Liver (tissue), 9 donors: ENCODE results near the gene TNK2. TPM values are rescaled to one million over a fixed set of nuclear protein-coding genes. Genes with fewer than 3 reads are reported as not detected.

Source experiments
- DNase-seq: peaks from one replicate; pipeline ENCODE4 v3.0.0-alpha.2; 2017; ENCODE audit warnings: low spot score
- H3K27ac ChIP-seq, 2 donors: one replicate each; pipeline ENCODE4 v1.7.0; 2013; ENCODE audit warnings: inconsistent platforms in 2 of 2, low read length in 2 of 2, control low read depth in 1 of 2, low read depth in 1 of 2, mild to moderate bottlenecking in 1 of 2
- H3K27me3 ChIP-seq, 4 donors: one replicate each; pipeline versions ENCODE4 v1.6.1 to v1.7.0; 2013; ENCODE audit warnings: low read length in 3 of 4, inconsistent platforms in 1 of 4, mild to moderate bottlenecking in 1 of 4, moderate library complexity in 1 of 4; ENCODE audit not compliant: control insufficient read depth in 4 of 4, insufficient read depth in 4 of 4
- H3K36me3 ChIP-seq, 4 donors: one replicate each; pipeline versions ENCODE4 v1.6.1 to v1.7.0; 2013; ENCODE audit warnings: low read length in 3 of 4, mild to moderate bottlenecking in 3 of 4, low read depth in 1 of 4, moderate library complexity in 1 of 4; ENCODE audit not compliant: control insufficient read depth in 4 of 4, insufficient read depth in 3 of 4
- H3K4me1 ChIP-seq, 4 donors: one replicate each; pipeline versions ENCODE4 v1.6.1 to v1.7.0; 2013; ENCODE audit warnings: low read length in 3 of 4, mild to moderate bottlenecking in 3 of 4, moderate library complexity in 1 of 4; ENCODE audit not compliant: control insufficient read depth in 4 of 4, insufficient read depth in 4 of 4
- H3K4me3 ChIP-seq, 3 donors: one replicate each; pipeline versions ENCODE4 v1.6.1 to v1.7.0; 2013; ENCODE audit warnings: low read length in 3 of 3, control low read depth in 1 of 3, low read depth in 1 of 3, mild to moderate bottlenecking in 1 of 3
- H3K9ac ChIP-seq, 2 donors: one replicate each; pipeline ENCODE4 v1.7.0; 2013; ENCODE audit warnings: low read length in 2 of 2, mild to moderate bottlenecking in 2 of 2, moderate library complexity in 2 of 2, control low read depth in 1 of 2, low read depth in 1 of 2
- H3K9me3 ChIP-seq, 4 donors: one replicate each; pipeline versions ENCODE4 v1.6.1 to v1.7.0; 2013; ENCODE audit warnings: low read length in 3 of 4; ENCODE audit not compliant: control insufficient read depth in 4 of 4
- EGR1 ChIP-seq, 2 donors: IDR thresholded peaks; 2 replicates each; pipeline ENCODE4 v1.6.1; 2016 to 2018; ENCODE audit warnings: antibody characterized with exemption in 2 of 2, low read depth in 2 of 2
- FOXA2 ChIP-seq: IDR thresholded peaks from 2 replicates; pipeline ENCODE4 v1.6.1; 2016; ENCODE audit warnings: antibody characterized with exemption
- GABPA ChIP-seq, 2 donors: IDR thresholded peaks in 1 of 2; conservative IDR thresholded peaks in 1 of 2; 2 replicates each; pipeline ENCODE4 v1.6.1; 2016; ENCODE audit warnings: antibody characterized with exemption in 2 of 2, mild to moderate bottlenecking in 1 of 2, moderate library complexity in 1 of 2
- HNF4A ChIP-seq, 2 donors: conservative IDR thresholded peaks; 2 replicates each; pipeline ENCODE4 v1.6.1; 2016; ENCODE audit warnings: antibody characterized with exemption in 2 of 2, mild to moderate bottlenecking in 2 of 2
- HNF4G ChIP-seq: IDR thresholded peaks from 2 replicates; pipeline ENCODE4 v1.6.1; 2016; ENCODE audit warnings: antibody characterized with exemption
- NR2F2 ChIP-seq: IDR thresholded peaks from 2 replicates; pipeline ENCODE4 v1.6.1; 2016; ENCODE audit warnings: antibody characterized with exemption
- RAD21 ChIP-seq, 2 donors: IDR thresholded peaks; 2 replicates each; pipeline ENCODE4 v1.6.1; 2016; ENCODE audit warnings: antibody characterized with exemption in 2 of 2, mild to moderate bottlenecking in 2 of 2
- RXRA ChIP-seq, 2 donors: IDR thresholded peaks; 2 replicates each; pipeline ENCODE4 v1.6.1; 2017 to 2018; ENCODE audit warnings: antibody characterized with exemption in 2 of 2, mild to moderate bottlenecking in 1 of 2
- SP1 ChIP-seq: IDR thresholded peaks from 2 replicates; pipeline ENCODE4 v1.6.1; 2018; ENCODE audit warnings: antibody characterized with exemption, mild to moderate bottlenecking
- YY1 ChIP-seq: IDR thresholded peaks from 2 replicates; pipeline ENCODE4 v1.6.1; 2016; ENCODE audit warnings: antibody characterized with exemption, mild to moderate bottlenecking
- WGBS: extraction: QIAGEN DNeasy Blood & Tissue Kit; methylation state at CpG from one replicate; pipeline ENCODE4 v1.1.7; 2013; 5-methylcytosine and 5-hydroxymethylcytosine counted together
- polyA plus RNA-seq, 2 donors: library from polyadenylated mRNA; stranded (reverse) in 1 of 2; unstranded in 1 of 2; fragments of 200-250 nt in 1 of 2; fragments of >200 nt in 1 of 2; fragmentation: Nextera tagmentation in 1 of 2; extraction: Ambion mirVana in 1 of 2; gene quantifications; one replicate each; pipeline versions ENCODE4 v1.2.1 to v1.2.3, GENCODE V29; 2013 to 2015
- total RNA-seq, 2 donors: library from RNA; depleted of rRNA; stranded (reverse); fragments of >200 nt; gene quantifications; one replicate each; pipeline ENCODE4 v1.2.3, GENCODE V29; 2014
- TF ChIP-seq, protein P1 (sequence below): IDR thresholded peaks from 2 replicates; pipeline ENCODE4 v1.6.1; 2016; ENCODE audit warnings: antibody characterized with exemption, mild to moderate bottlenecking
- TF ChIP-seq, protein P2 (sequence below): IDR thresholded peaks from 2 replicates; pipeline ENCODE4 v1.6.1; 2016; ENCODE audit warnings: antibody characterized with exemption
- TF ChIP-seq, protein P3 (sequence below): fragments of 150-350 bp; IDR thresholded peaks from 2 replicates; pipeline ENCODE4 v1.5.1; 2017; ENCODE audit warnings: improper control_type of control experiment, low read depth, low read length; ENCODE audit not compliant: missing input control
- donor health status: healthy.
- donor health status: healthy.
- donor health status: healthy.
- donor health status: healthy.
- donor health status: healthy.

The TNK2 gene
- total and polyA plus RNA-seq, 4 donors, result 4.0 to 12.2 (median 8.8) TPM

DNA sequence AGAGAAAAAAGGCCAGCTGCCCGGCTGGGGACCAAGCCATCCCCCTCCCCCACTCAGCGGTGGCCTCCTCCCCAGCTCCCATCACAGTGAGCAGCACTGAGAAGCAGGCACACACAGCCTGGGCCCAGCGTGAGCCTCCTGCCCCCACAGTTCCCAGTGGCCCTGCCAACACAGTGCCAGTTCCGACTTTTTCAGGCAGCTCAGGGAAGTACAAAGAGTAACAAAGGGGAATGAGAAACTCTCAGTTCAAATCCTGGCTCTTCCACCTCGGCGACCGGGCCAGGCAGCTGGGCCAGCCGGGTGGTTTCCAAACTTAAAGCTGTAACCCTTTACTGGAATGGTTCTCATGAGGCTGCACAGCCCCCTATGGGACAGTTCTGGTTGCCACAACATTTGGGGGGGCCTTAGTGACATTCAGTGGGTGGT lies 18.5 kb downstream of the TNK2 start:
- WGBS, result 40% methylated on average over 8 of the region's 8 CpGs
- Histone ChIP-seq H3K4me1 (peaks cover 18 to 51% (median 35%) of the 10 kb centered on the region in 4 donors), H3K36me3 (peaks cover 0 to 3% (median 0%) of the 10 kb centered on the region in 4 donors), H3K27ac (peak overlapping the region; percentile 50 to 65), H3K9me3 (no peaks in the 10 kb centered on the region), H3K9ac (no peak overlapping the region), H3K27me3 (no peaks in the 10 kb centered on the region), H3K4me3 (no peak overlapping the region)
- DNase-seq, result no peak
- TF ChIP-seq RAD21 (IDR thresholded peaks at IDR 0.05) (no peak), YY1 (no peak), RXRA (IDR thresholded peaks at IDR 0.05) (peak in 1 of 2 donors; percentile 21), HNF4A (conservative IDR thresholded peaks at IDR 0.05) (peak in 1 of 2 donors; percentile 5)

DNA sequence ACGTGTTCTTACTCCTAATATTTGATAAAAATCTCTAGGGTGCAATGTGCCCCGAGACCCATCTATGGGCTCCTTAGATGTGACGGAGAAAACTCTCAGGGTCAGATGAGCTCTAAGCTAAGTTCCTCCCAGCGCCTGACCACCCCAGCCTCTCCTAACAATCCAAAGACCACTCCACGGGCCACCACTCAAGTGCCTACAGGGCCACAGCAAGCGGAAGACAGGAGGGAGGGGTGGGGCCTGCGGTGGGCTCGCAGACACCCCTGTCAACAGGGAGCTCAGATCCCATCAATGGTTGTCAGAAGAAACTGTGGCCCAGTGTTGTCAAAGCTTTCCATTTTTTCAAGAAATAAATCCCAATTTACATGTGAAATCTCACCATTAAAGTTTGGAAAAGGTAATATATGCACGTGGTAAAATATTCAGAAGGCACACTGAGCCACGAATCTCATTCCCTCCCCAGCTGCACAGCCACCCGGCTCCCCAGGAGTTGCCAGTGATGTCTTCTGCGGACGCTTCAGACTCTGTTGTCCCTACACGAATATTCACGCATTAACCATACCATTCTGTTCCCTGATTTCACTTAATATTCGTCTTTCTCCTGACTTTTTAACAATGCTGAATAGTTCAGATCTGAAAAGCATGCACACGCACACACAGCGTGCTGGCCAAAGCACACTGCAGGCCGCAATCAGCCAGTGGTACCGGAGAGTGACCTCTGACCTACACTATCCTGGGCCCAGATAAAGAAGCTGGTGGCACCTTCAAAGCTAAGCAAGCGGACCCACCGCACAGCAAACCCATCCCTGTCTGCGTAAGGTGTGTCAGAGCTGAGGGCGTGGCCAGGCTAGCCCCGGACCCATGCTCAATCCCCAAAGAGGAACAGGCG lies 19.1 kb downstream of the TNK2 start:
- H3K27ac ChIP-seq, result peak overlapping the region; percentile 50 to 65
- DNase-seq, result no peak
- no peaks in the 10 kb centered on the region for H3K27me3 ChIP-seq
- 73% methylated on average over 26 of the region's 26 CpGs for WGBS
- H3K4me3 ChIP-seq, result no peak overlapping the region
- no peak for TF ChIP-seq FOXA2
- TF ChIP-seq, protein P1, sequence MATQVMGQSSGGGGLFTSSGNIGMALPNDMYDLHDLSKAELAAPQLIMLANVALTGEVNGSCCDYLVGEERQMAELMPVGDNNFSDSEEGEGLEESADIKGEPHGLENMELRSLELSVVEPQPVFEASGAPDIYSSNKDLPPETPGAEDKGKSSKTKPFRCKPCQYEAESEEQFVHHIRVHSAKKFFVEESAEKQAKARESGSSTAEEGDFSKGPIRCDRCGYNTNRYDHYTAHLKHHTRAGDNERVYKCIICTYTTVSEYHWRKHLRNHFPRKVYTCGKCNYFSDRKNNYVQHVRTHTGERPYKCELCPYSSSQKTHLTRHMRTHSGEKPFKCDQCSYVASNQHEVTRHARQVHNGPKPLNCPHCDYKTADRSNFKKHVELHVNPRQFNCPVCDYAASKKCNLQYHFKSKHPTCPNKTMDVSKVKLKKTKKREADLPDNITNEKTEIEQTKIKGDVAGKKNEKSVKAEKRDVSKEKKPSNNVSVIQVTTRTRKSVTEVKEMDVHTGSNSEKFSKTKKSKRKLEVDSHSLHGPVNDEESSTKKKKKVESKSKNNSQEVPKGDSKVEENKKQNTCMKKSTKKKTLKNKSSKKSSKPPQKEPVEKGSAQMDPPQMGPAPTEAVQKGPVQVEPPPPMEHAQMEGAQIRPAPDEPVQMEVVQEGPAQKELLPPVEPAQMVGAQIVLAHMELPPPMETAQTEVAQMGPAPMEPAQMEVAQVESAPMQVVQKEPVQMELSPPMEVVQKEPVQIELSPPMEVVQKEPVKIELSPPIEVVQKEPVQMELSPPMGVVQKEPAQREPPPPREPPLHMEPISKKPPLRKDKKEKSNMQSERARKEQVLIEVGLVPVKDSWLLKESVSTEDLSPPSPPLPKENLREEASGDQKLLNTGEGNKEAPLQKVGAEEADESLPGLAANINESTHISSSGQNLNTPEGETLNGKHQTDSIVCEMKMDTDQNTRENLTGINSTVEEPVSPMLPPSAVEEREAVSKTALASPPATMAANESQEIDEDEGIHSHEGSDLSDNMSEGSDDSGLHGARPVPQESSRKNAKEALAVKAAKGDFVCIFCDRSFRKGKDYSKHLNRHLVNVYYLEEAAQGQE, result no peak
- TF ChIP-seq HNF4G, result no peak
- peak; percentile 9 to 57 for TF ChIP-seq RXRA (IDR thresholded peaks at IDR 0.05)
- TF ChIP-seq SP1, result no peak
- no peak for TF ChIP-seq GABPA (IDR thresholded peaks at IDR 0.05 in 1 of 2, conservative IDR thresholded peaks at IDR 0.05 in 1 of 2)
- peak in 1 of 2 donors; percentile 57 for TF ChIP-seq HNF4A (conservative IDR thresholded peaks at IDR 0.05)
- TF ChIP-seq, protein P2, sequence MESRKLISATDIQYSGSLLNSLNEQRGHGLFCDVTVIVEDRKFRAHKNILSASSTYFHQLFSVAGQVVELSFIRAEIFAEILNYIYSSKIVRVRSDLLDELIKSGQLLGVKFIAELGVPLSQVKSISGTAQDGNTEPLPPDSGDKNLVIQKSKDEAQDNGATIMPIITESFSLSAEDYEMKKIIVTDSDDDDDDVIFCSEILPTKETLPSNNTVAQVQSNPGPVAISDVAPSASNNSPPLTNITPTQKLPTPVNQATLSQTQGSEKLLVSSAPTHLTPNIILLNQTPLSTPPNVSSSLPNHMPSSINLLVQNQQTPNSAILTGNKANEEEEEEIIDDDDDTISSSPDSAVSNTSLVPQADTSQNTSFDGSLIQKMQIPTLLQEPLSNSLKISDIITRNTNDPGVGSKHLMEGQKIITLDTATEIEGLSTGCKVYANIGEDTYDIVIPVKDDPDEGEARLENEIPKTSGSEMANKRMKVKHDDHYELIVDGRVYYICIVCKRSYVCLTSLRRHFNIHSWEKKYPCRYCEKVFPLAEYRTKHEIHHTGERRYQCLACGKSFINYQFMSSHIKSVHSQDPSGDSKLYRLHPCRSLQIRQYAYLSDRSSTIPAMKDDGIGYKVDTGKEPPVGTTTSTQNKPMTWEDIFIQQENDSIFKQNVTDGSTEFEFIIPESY, result no peak
- TF ChIP-seq, protein P3, sequence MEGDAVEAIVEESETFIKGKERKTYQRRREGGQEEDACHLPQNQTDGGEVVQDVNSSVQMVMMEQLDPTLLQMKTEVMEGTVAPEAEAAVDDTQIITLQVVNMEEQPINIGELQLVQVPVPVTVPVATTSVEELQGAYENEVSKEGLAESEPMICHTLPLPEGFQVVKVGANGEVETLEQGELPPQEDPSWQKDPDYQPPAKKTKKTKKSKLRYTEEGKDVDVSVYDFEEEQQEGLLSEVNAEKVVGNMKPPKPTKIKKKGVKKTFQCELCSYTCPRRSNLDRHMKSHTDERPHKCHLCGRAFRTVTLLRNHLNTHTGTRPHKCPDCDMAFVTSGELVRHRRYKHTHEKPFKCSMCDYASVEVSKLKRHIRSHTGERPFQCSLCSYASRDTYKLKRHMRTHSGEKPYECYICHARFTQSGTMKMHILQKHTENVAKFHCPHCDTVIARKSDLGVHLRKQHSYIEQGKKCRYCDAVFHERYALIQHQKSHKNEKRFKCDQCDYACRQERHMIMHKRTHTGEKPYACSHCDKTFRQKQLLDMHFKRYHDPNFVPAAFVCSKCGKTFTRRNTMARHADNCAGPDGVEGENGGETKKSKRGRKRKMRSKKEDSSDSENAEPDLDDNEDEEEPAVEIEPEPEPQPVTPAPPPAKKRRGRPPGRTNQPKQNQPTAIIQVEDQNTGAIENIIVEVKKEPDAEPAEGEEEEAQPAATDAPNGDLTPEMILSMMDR, result no peak
- TF ChIP-seq EGR1 (IDR thresholded peaks at IDR 0.05; ENCODE audit: low read depth in 2 of 2), result no peak
- no peak for TF ChIP-seq NR2F2
- H3K36me3 ChIP-seq, result peaks cover 0 to 3% (median 1%) of the 10 kb centered on the region in 4 donors
- no peak overlapping the region for H3K9ac ChIP-seq
- peaks cover 17 to 47% (median 31%) of the 10 kb centered on the region in 4 donors for H3K4me1 ChIP-seq
- no peaks in the 10 kb centered on the region for H3K9me3 ChIP-seq
